ENCODE measurements around the gene NME9.

The NME9 gene

GRCh38 chr3:138270245-138270644 is 59.4 kb downstream of the NME9 start:
- no peak for DNase-seq

GRCh38 chr3:138267083-138267482 is 62.6 kb downstream of the NME9 start:
- no peak for DNase-seq

GRCh38 chr3:138265745-138266144 is 63.9 kb downstream of the NME9 start:
- no peak for DNase-seq

GRCh38 chr3:138263104-138263503 is 66.5 kb downstream of the NME9 start:
- DNase-seq: no peak

- DNase-seq: no peak
Observed at GRCh38 chr3:138260611-138261010, 69.0 kb downstream of the NME9 start.

- no peak for DNase-seq
Observed at GRCh38 chr3:138259126-138259525, 70.5 kb downstream of the NME9 start.

- no peak for DNase-seq
Observed at GRCh38 chr3:138257986-138258385, 71.7 kb downstream of the NME9 start.

GRCh38 chr3:138256022-138256421 is 73.6 kb downstream of the NME9 start:
- DNase-seq: no peak

GRCh38 chr3:138254216-138254615 is 75.4 kb downstream of the NME9 start:
- DNase-seq: no peak

- no peak for DNase-seq
Observed at GRCh38 chr3:138253609-138254008, 76.0 kb downstream of the NME9 start.

Data from retina (tissue), 1 donor.